H9 (cell line): ENCODE data around the gene CLDND1. TPM values are rescaled to one million over a fixed set of nuclear protein-coding genes. Genes with fewer than 3 reads are reported as not detected.

Experiments
- DNase-seq: peaks from one replicate; pipeline ENCODE4 v3.0.0-alpha.2; 2017
- H2AFZ ChIP-seq: one replicate; pipeline ENCODE4 v1.6.1; 2013; ENCODE audit warnings: mild to moderate bottlenecking, low read length, control low read depth, moderate library complexity
- H2AK5ac ChIP-seq: 2 replicates; pipeline ENCODE4 v1.6.1; 2013; ENCODE audit warnings: low read length, control low read depth, mixed read lengths; ENCODE audit not compliant: insufficient read length
- H2BK120ac ChIP-seq: one replicate; pipeline ENCODE4 v1.6.1; 2013; ENCODE audit warnings: low read depth, mild to moderate bottlenecking, low read length, control low read depth, inconsistent platforms; ENCODE audit not compliant: poor library complexity, severe bottlenecking
- H2BK12ac ChIP-seq: 2 replicates; pipeline ENCODE4 v1.6.1; 2013; ENCODE audit warnings: low read length, control low read depth, mixed read lengths, low read depth; ENCODE audit not compliant: insufficient read length
- H2BK15ac ChIP-seq: 2 replicates; pipeline ENCODE4 v1.6.1; 2013; ENCODE audit warnings: low read depth, low read length, control low read depth
- H2BK20ac ChIP-seq: one replicate; pipeline ENCODE4 v1.6.1; 2013; ENCODE audit warnings: low read depth, mild to moderate bottlenecking, low read length, control low read depth, inconsistent platforms; ENCODE audit not compliant: poor library complexity, severe bottlenecking
- H2BK5ac ChIP-seq: 2 replicates; pipeline ENCODE4 v1.6.1; 2013; ENCODE audit warnings: low read length, control low read depth, mixed read lengths; ENCODE audit not compliant: insufficient read length
- H3K14ac ChIP-seq: 2 replicates; pipeline ENCODE4 v1.6.1; 2013; ENCODE audit warnings: low read length, control low read depth; ENCODE audit not compliant: insufficient read depth
- H3K18ac ChIP-seq: 2 replicates; pipeline ENCODE4 v1.6.1; 2013; ENCODE audit warnings: low read depth, mild to moderate bottlenecking, mixed read lengths, low read length, control low read depth; ENCODE audit not compliant: insufficient read length
- H3K23ac ChIP-seq: 2 replicates; pipeline ENCODE4 v1.6.1; 2013; ENCODE audit warnings: low read length, control low read depth, mixed read lengths, low read depth; ENCODE audit not compliant: insufficient read length
- H3K23me2 ChIP-seq: 2 replicates; pipeline ENCODE4 v1.6.1; 2013; ENCODE audit warnings: low read depth, mild to moderate bottlenecking, mixed read lengths, low read length, control low read depth; ENCODE audit not compliant: insufficient read length, poor library complexity, severe bottlenecking
- H3K27ac ChIP-seq: 2 replicates; pipeline ENCODE4 v1.5.1; 2013; ENCODE audit warnings: low read length, control low read depth, mixed read lengths, low read depth; ENCODE audit not compliant: insufficient read length
- H3K27me3 ChIP-seq: 2 replicates; pipeline ENCODE4 v1.6.1; 2013; ENCODE audit warnings: low read length, control low read depth, inconsistent platforms; ENCODE audit not compliant: insufficient read depth
- H3K4ac ChIP-seq: 2 replicates; pipeline ENCODE4 v1.6.1; 2013; ENCODE audit warnings: low read depth, mild to moderate bottlenecking, control low read depth, inconsistent platforms, low read length, moderate library complexity
- H3K4me1 ChIP-seq: 2 replicates; pipeline ENCODE4 v1.6.1; 2013; ENCODE audit warnings: low read length, control low read depth, inconsistent platforms; ENCODE audit not compliant: insufficient read depth
- H3K4me2 ChIP-seq: 2 replicates; pipeline ENCODE4 v1.6.1; 2013; ENCODE audit warnings: low read length, control low read depth, mixed read lengths; ENCODE audit not compliant: insufficient read length, insufficient read depth
- H3K56ac ChIP-seq: 2 replicates; pipeline ENCODE4 v1.6.1; 2013; ENCODE audit warnings: low read depth, mild to moderate bottlenecking, mixed read lengths, low read length, control low read depth; ENCODE audit not compliant: insufficient read length
- H3K79me1 ChIP-seq: 2 replicates; pipeline ENCODE4 v1.6.1; 2013; ENCODE audit warnings: low read depth, mild to moderate bottlenecking, moderate library complexity, low read length, control low read depth, inconsistent platforms; ENCODE audit not compliant: insufficient read depth, poor library complexity, severe bottlenecking
- H3K79me2 ChIP-seq: 2 replicates; pipeline ENCODE4 v1.6.1; 2013; ENCODE audit warnings: low read length, control low read depth, inconsistent platforms; ENCODE audit not compliant: insufficient read depth
- H3K9ac ChIP-seq: 2 replicates; pipeline ENCODE4 v1.6.1; 2013; ENCODE audit warnings: low read length, control low read depth, mixed read lengths; ENCODE audit not compliant: insufficient read length; ENCODE audit errors: extremely low read depth
- H3K9me3 ChIP-seq: one replicate; pipeline ENCODE4 v1.6.1; 2013; ENCODE audit warnings: low read depth, low read length, inconsistent platforms; ENCODE audit not compliant: control insufficient read depth
- H3T11ph ChIP-seq: one replicate; pipeline ENCODE4 v1.6.1; 2013; ENCODE audit warnings: mild to moderate bottlenecking, low read length, control low read depth, inconsistent platforms
- H4K20me1 ChIP-seq: one replicate; pipeline ENCODE4 v1.6.1; 2013; ENCODE audit not compliant: control insufficient read depth, insufficient read length, insufficient read depth
- H4K5ac ChIP-seq: 2 replicates; pipeline ENCODE4 v1.6.1; 2013; ENCODE audit warnings: low read depth, mild to moderate bottlenecking, mixed read lengths, low read length, control low read depth; ENCODE audit not compliant: insufficient read length
- H4K8ac ChIP-seq: replicated peaks from 2 replicates; pipeline ENCODE4 v1.6.1; 2013; ENCODE audit warnings: low read length, control low read depth, mixed read lengths, low read depth; ENCODE audit not compliant: insufficient read length
- H4K91ac ChIP-seq: 2 replicates; pipeline ENCODE4 v1.6.1; 2013; ENCODE audit warnings: low read depth, mild to moderate bottlenecking, moderate library complexity, mixed read lengths, low read length, control low read depth; ENCODE audit not compliant: insufficient read length
- H3K27ac Mint-ChIP-seq, 3 experiments: 2 replicates in 2 of 3; 3 replicates in 1 of 3; pipeline ENCODE4 v1.8.0; 2020 to 2021; ENCODE audit warnings: mixed read lengths in 3 of 3, mild to moderate bottlenecking in 1 of 3, moderate library complexity in 1 of 3
- H3K27me3 Mint-ChIP-seq: 2 replicates; pipeline ENCODE4 v1.8.0; 2021; ENCODE audit warnings: low read depth, mild to moderate bottlenecking, moderate library complexity, mixed read lengths
- H3K36me3 Mint-ChIP-seq, 3 experiments: 2 replicates in 2 of 3; 3 replicates in 1 of 3; pipeline ENCODE4 v1.8.0; 2020 to 2021; ENCODE audit warnings: low read depth in 3 of 3, mixed read lengths in 3 of 3; ENCODE audit not compliant: insufficient read depth in 1 of 3
- H3K4me1 Mint-ChIP-seq, 2 experiments: 2 replicates each; pipeline ENCODE4 v1.8.0; 2020; ENCODE audit warnings: mixed read lengths in 2 of 2
- H3K4me3 Mint-ChIP-seq, 2 experiments: 2 replicates in 1 of 2; 3 replicates in 1 of 2; pipeline ENCODE4 v1.8.0; 2020 to 2021; ENCODE audit warnings: mild to moderate bottlenecking in 2 of 2, mixed read lengths in 2 of 2, moderate library complexity in 1 of 2
- H3K9me3 Mint-ChIP-seq, 2 experiments: 2 replicates in 1 of 2; 3 replicates in 1 of 2; pipeline ENCODE4 v1.8.0; 2020; ENCODE audit warnings: mild to moderate bottlenecking in 2 of 2, mixed read lengths in 2 of 2, moderate library complexity in 1 of 2
- WGBS: extraction: QIAGEN DNeasy Blood & Tissue Kit; methylation state at CpG from one replicate; pipeline ENCODE4 v1.1.7; 2013; ENCODE audit warnings: missing lambda C conversion rate, low lambda C conversion rate, mixed read lengths; ENCODE audit not compliant: insufficient read length; ENCODE audit errors: extremely low coverage; 5-methylcytosine and 5-hydroxymethylcytosine counted together
- total RNA-seq: library from RNA; stranded (reverse); gene quantifications from 2 replicates; pipeline ENCODE4 v1.2.1, GENCODE V29; 2021
- TF ChIP-seq, protein P1 (sequence below): fragments of 200-600 bp; sonication (generic); conservative IDR thresholded peaks from 3 replicates; pipeline ENCODE4 v1.8.0; 2021; ENCODE audit warnings: antibody characterized with exemption, mild to moderate bottlenecking

CLDND1 gene
- total RNA-seq, 1 experiment from 2014 or later = 83.0 TPM

DNA sequence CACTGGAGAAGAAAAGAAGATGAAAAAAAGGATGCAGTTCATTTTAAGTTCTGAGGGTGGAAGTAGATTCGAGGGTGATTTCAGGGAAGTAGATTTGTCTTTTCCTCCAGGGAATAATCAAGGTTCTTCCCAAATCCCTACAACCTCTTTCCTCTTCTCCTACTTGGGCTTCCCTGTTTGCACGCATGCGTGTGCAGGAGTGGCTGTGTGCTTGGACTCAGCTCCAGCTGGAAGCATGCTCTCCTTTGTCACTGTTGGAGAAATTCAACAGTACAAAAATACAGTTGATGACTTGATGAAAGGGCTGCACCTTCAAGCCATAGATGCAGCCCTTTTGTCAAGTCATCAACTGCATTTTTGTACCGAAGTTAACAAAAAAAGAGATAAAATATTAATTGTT lies 21.4 kb downstream of the CLDND1 start:
- H3T11ph ChIP-seq = no peak overlapping the region
- H3K4me2 ChIP-seq = no peak overlapping the region
- H3K18ac ChIP-seq = no peak overlapping the region
- H2BK15ac ChIP-seq = no peak overlapping the region
- H3K23me2 ChIP-seq = no peaks in the 10 kb centered on the region
- no peaks in the 10 kb centered on the region for H3K79me2 ChIP-seq
- H3K27me3 ChIP-seq = no peaks in the 10 kb centered on the region
- Mint-ChIP-seq H3K27me3 (peaks cover 2% of the 10 kb centered on the region; the same call in 1 of the 2 replicates), H3K4me3 (no peak overlapping the region), H3K36me3 (no peaks in the 10 kb centered on the region), H3K27ac (no peak overlapping the region), H3K9me3 (peaks cover 0 to 4% of the 10 kb centered on the region in 2 experiments; a peak in 1 of 5 replicates), H3K4me1 (no peaks in the 10 kb centered on the region)
- no peak overlapping the region for H2AFZ ChIP-seq
- DNase-seq = no peak
- no peak overlapping the region for H4K8ac ChIP-seq
- no peaks in the 10 kb centered on the region for H3K4me1 ChIP-seq
- no CpG with 5 or more reads among the region's 4 CpGs for whole genome bisulfite sequencing
- H3K9me3 ChIP-seq = no peaks in the 10 kb centered on the region
- no peak overlapping the region for H2AK5ac ChIP-seq
- H2BK20ac ChIP-seq = no peak overlapping the region
- no peak overlapping the region for H3K56ac ChIP-seq
- no peak overlapping the region for H3K27ac ChIP-seq
- TF ChIP-seq, protein P1, sequence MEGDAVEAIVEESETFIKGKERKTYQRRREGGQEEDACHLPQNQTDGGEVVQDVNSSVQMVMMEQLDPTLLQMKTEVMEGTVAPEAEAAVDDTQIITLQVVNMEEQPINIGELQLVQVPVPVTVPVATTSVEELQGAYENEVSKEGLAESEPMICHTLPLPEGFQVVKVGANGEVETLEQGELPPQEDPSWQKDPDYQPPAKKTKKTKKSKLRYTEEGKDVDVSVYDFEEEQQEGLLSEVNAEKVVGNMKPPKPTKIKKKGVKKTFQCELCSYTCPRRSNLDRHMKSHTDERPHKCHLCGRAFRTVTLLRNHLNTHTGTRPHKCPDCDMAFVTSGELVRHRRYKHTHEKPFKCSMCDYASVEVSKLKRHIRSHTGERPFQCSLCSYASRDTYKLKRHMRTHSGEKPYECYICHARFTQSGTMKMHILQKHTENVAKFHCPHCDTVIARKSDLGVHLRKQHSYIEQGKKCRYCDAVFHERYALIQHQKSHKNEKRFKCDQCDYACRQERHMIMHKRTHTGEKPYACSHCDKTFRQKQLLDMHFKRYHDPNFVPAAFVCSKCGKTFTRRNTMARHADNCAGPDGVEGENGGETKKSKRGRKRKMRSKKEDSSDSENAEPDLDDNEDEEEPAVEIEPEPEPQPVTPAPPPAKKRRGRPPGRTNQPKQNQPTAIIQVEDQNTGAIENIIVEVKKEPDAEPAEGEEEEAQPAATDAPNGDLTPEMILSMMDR = no peak
- no peaks in the 10 kb centered on the region for H3K79me1 ChIP-seq
- no peak overlapping the region for H4K5ac ChIP-seq
- no peak overlapping the region for H4K91ac ChIP-seq
- no peak overlapping the region for H2BK12ac ChIP-seq
- H3K23ac ChIP-seq = no peak overlapping the region
- no peak overlapping the region for H3K9ac ChIP-seq
- H2BK5ac ChIP-seq = no peak overlapping the region
- H3K14ac ChIP-seq = no peak overlapping the region
- H2BK120ac ChIP-seq = no peak overlapping the region
- no peaks in the 10 kb centered on the region for H4K20me1 ChIP-seq
- no peak overlapping the region for H3K4ac ChIP-seq
